A673 (cell line): ENCODE measurements around the gene CFAP99.

Experiments
- EZH2 ChIP-seq: fragments of 200-600 bp; sonication (generic); IDR thresholded peaks from 2 replicates; pipeline ENCODE4 v1.6.1; 2017; ENCODE audit warnings: borderline replicate concordance, low read depth, mild to moderate bottlenecking, mixed read lengths, antibody characterized with exemption, low read length; ENCODE audit not compliant: poor library complexity, severe bottlenecking
- TF ChIP-seq, protein P1 (sequence below): fragments of 300-800, 200-600 bp; sonication (generic); conservative IDR thresholded peaks from 2 replicates; pipeline ENCODE4 v1.5.1; 2017; ENCODE audit warnings: low read depth, mild to moderate bottlenecking, antibody characterized with exemption, low read length, moderate library complexity, mixed read lengths

DNA sequence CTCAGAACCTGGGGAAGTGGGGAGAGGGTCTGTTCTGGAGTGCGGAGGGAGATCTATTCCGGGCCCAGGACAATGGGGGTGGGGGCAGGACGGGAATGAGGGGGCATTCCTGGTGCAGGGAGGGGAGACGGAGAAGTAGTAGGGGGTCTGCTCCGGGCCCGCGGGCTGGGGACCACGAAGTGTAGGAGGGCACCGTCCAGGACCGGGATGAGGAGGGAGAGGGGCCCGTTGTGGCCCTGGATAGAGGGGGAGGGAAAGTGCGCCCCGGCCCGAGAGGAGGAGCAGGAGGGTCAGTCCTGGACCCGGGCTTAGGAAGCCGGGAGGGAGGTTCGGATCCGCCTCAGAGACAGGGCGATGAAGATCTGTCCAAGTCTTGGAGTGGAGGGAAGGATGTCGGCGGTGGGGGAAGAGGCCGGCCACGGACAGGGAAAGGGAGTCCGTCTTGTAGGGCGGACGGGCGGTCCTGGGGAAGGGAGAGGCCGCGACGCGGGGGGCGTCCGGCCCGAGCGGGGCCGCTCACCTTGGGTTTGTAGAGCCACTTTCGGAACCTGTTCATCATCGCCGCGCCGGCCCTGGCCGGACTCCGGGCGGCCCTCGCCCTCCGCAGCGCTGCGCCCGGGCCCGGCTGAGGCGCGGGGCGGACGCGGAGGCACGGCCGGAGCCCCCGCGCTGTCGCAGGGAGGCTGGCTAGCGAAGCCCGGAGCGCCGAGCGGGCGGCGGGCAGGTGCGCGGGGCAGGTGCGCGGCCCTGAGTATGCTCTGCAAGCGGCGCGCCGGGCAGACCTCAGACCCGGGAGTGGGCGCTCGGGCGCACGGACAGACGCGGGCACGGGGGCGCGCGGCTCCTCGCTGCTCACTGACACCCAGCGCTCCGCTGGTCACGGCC, 748 bp upstream of the CFAP99 start, which contains the start of gene ZFYVE28:
- TF ChIP-seq, protein P1, sequence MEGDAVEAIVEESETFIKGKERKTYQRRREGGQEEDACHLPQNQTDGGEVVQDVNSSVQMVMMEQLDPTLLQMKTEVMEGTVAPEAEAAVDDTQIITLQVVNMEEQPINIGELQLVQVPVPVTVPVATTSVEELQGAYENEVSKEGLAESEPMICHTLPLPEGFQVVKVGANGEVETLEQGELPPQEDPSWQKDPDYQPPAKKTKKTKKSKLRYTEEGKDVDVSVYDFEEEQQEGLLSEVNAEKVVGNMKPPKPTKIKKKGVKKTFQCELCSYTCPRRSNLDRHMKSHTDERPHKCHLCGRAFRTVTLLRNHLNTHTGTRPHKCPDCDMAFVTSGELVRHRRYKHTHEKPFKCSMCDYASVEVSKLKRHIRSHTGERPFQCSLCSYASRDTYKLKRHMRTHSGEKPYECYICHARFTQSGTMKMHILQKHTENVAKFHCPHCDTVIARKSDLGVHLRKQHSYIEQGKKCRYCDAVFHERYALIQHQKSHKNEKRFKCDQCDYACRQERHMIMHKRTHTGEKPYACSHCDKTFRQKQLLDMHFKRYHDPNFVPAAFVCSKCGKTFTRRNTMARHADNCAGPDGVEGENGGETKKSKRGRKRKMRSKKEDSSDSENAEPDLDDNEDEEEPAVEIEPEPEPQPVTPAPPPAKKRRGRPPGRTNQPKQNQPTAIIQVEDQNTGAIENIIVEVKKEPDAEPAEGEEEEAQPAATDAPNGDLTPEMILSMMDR, result no peak
- TF ChIP-seq EZH2, result no peak
